Liver (tissue), 9 donors: ENCODE results near the gene TBX2. TPM values are rescaled to one million over a fixed set of nuclear protein-coding genes. Genes with fewer than 3 reads are reported as not detected.

Experiments used
- DNase-seq: peaks from one replicate; pipeline ENCODE4 v3.0.0-alpha.2; 2017; ENCODE audit warnings: low spot score
- H3K27ac ChIP-seq, 2 donors: one replicate each; pipeline ENCODE4 v1.7.0; 2013; ENCODE audit warnings: inconsistent platforms in 2 of 2, low read length in 2 of 2, control low read depth in 1 of 2, low read depth in 1 of 2, mild to moderate bottlenecking in 1 of 2
- H3K27me3 ChIP-seq, 4 donors: one replicate each; pipeline versions ENCODE4 v1.6.1 to v1.7.0; 2013; ENCODE audit warnings: low read length in 3 of 4, inconsistent platforms in 1 of 4, mild to moderate bottlenecking in 1 of 4, moderate library complexity in 1 of 4; ENCODE audit not compliant: control insufficient read depth in 4 of 4, insufficient read depth in 4 of 4
- H3K36me3 ChIP-seq, 4 donors: one replicate each; pipeline versions ENCODE4 v1.6.1 to v1.7.0; 2013; ENCODE audit warnings: low read length in 3 of 4, mild to moderate bottlenecking in 3 of 4, low read depth in 1 of 4, moderate library complexity in 1 of 4; ENCODE audit not compliant: control insufficient read depth in 4 of 4, insufficient read depth in 3 of 4
- H3K4me1 ChIP-seq, 4 donors: one replicate each; pipeline versions ENCODE4 v1.6.1 to v1.7.0; 2013; ENCODE audit warnings: low read length in 3 of 4, mild to moderate bottlenecking in 3 of 4, moderate library complexity in 1 of 4; ENCODE audit not compliant: control insufficient read depth in 4 of 4, insufficient read depth in 4 of 4
- H3K4me3 ChIP-seq, 3 donors: one replicate each; pipeline versions ENCODE4 v1.6.1 to v1.7.0; 2013; ENCODE audit warnings: low read length in 3 of 3, control low read depth in 1 of 3, low read depth in 1 of 3, mild to moderate bottlenecking in 1 of 3
- H3K9ac ChIP-seq, 2 donors: one replicate each; pipeline ENCODE4 v1.7.0; 2013; ENCODE audit warnings: low read length in 2 of 2, mild to moderate bottlenecking in 2 of 2, moderate library complexity in 2 of 2, control low read depth in 1 of 2, low read depth in 1 of 2
- H3K9me3 ChIP-seq, 4 donors: one replicate each; pipeline versions ENCODE4 v1.6.1 to v1.7.0; 2013; ENCODE audit warnings: low read length in 3 of 4; ENCODE audit not compliant: control insufficient read depth in 4 of 4
- ATF3 ChIP-seq: IDR thresholded peaks from 2 replicates; pipeline ENCODE4 v1.6.1; 2016; ENCODE audit warnings: antibody characterized with exemption
- CTCF ChIP-seq: fragments of 150-350 bp; IDR thresholded peaks from 2 replicates; pipeline ENCODE4 v1.5.1; 2017; ENCODE audit warnings: improper control_type of control experiment, low read depth, low read length; ENCODE audit not compliant: missing input control
- EGR1 ChIP-seq, 2 donors: IDR thresholded peaks; 2 replicates each; pipeline ENCODE4 v1.6.1; 2016 to 2018; ENCODE audit warnings: antibody characterized with exemption in 2 of 2, low read depth in 2 of 2
- FOXA1 ChIP-seq: IDR thresholded peaks from 2 replicates; pipeline ENCODE4 v1.6.1; 2016; ENCODE audit warnings: antibody characterized with exemption
- FOXA2 ChIP-seq: IDR thresholded peaks from 2 replicates; pipeline ENCODE4 v1.6.1; 2016; ENCODE audit warnings: antibody characterized with exemption
- GABPA ChIP-seq, 2 donors: IDR thresholded peaks in 1 of 2; conservative IDR thresholded peaks in 1 of 2; 2 replicates each; pipeline ENCODE4 v1.6.1; 2016; ENCODE audit warnings: antibody characterized with exemption in 2 of 2, mild to moderate bottlenecking in 1 of 2, moderate library complexity in 1 of 2
- HNF4A ChIP-seq, 2 donors: conservative IDR thresholded peaks; 2 replicates each; pipeline ENCODE4 v1.6.1; 2016; ENCODE audit warnings: antibody characterized with exemption in 2 of 2, mild to moderate bottlenecking in 2 of 2
- HNF4G ChIP-seq: IDR thresholded peaks from 2 replicates; pipeline ENCODE4 v1.6.1; 2016; ENCODE audit warnings: antibody characterized with exemption
- JUND ChIP-seq, 2 donors: IDR thresholded peaks; 2 replicates each; pipeline ENCODE4 v1.6.1; 2016; ENCODE audit warnings: antibody characterized with exemption in 2 of 2
- MAX ChIP-seq: IDR thresholded peaks from 2 replicates; pipeline ENCODE4 v1.6.1; 2016; ENCODE audit warnings: antibody characterized with exemption
- NR2F2 ChIP-seq: IDR thresholded peaks from 2 replicates; pipeline ENCODE4 v1.6.1; 2016; ENCODE audit warnings: antibody characterized with exemption
- RAD21 ChIP-seq, 2 donors: IDR thresholded peaks; 2 replicates each; pipeline ENCODE4 v1.6.1; 2016; ENCODE audit warnings: antibody characterized with exemption in 2 of 2, mild to moderate bottlenecking in 2 of 2
- RXRA ChIP-seq, 2 donors: IDR thresholded peaks; 2 replicates each; pipeline ENCODE4 v1.6.1; 2017 to 2018; ENCODE audit warnings: antibody characterized with exemption in 2 of 2, mild to moderate bottlenecking in 1 of 2
- SP1 ChIP-seq: IDR thresholded peaks from 2 replicates; pipeline ENCODE4 v1.6.1; 2018; ENCODE audit warnings: antibody characterized with exemption, mild to moderate bottlenecking
- TAF1 ChIP-seq: conservative IDR thresholded peaks from 2 replicates; pipeline ENCODE4 v1.6.1; 2016; ENCODE audit warnings: antibody characterized with exemption, mild to moderate bottlenecking
- YY1 ChIP-seq: IDR thresholded peaks from 2 replicates; pipeline ENCODE4 v1.6.1; 2016; ENCODE audit warnings: antibody characterized with exemption, mild to moderate bottlenecking
- ZBTB33 ChIP-seq: IDR thresholded peaks from 2 replicates; pipeline ENCODE4 v1.6.1; 2016; ENCODE audit warnings: antibody characterized with exemption
- WGBS: extraction: QIAGEN DNeasy Blood & Tissue Kit; methylation state at CpG from one replicate; pipeline ENCODE4 v1.1.7; 2013; 5-methylcytosine and 5-hydroxymethylcytosine counted together
- polyA plus RNA-seq, 2 donors: library from polyadenylated mRNA; stranded (reverse) in 1 of 2; unstranded in 1 of 2; fragments of 200-250 nt in 1 of 2; fragments of >200 nt in 1 of 2; fragmentation: Nextera tagmentation in 1 of 2; extraction: Ambion mirVana in 1 of 2; gene quantifications; one replicate each; pipeline versions ENCODE4 v1.2.1 to v1.2.3, GENCODE V29; 2013 to 2015
- total RNA-seq, 2 donors: library from RNA; depleted of rRNA; stranded (reverse); fragments of >200 nt; gene quantifications; one replicate each; pipeline ENCODE4 v1.2.3, GENCODE V29; 2014
- TF ChIP-seq, protein P1 (sequence below): IDR thresholded peaks from 2 replicates; pipeline ENCODE4 v1.6.1; 2016; ENCODE audit warnings: antibody characterized with exemption, mild to moderate bottlenecking
- donor health status: healthy.
- donor health status: healthy.
- donor health status: healthy.
- donor health status: healthy.
- donor health status: healthy.

Gene TBX2
- total and polyA plus RNA-seq, 4 donors, result 0.85 to 3.1 (median 2.5) TPM

- Histone ChIP-seq H3K9ac (no peak overlapping the region), H3K27me3 (no peaks in the 10 kb centered on the region), H3K4me1 (no peaks in the 10 kb centered on the region), H3K27ac (no peak overlapping the region), H3K4me3 (no peak overlapping the region), H3K36me3 (no peaks in the 10 kb centered on the region), H3K9me3 (no peaks in the 10 kb centered on the region)
- DNase-seq, result no peak
- 99% methylated on average over 1 of the region's 1 CpG for WGBS
- TF ChIP-seq EGR1 (IDR thresholded peaks at IDR 0.05; ENCODE audit: low read depth in 2 of 2) (no peak), GABPA (IDR thresholded peaks at IDR 0.05 in 1 of 2, conservative IDR thresholded peaks at IDR 0.05 in 1 of 2) (no peak), YY1 (no peak), RXRA (IDR thresholded peaks at IDR 0.05) (no peak), HNF4G (no peak), MAX (no peak), FOXA1 (no peak), ATF3 (no peak), ZBTB33 (no peak), SP1 (no peak), TAF1 (no peak), NR2F2 (no peak), HNF4A (conservative IDR thresholded peaks at IDR 0.05) (no peak), FOXA2 (no peak), JUND (IDR thresholded peaks at IDR 0.05) (no peak), CTCF (no peak)
- TF ChIP-seq, protein P1, sequence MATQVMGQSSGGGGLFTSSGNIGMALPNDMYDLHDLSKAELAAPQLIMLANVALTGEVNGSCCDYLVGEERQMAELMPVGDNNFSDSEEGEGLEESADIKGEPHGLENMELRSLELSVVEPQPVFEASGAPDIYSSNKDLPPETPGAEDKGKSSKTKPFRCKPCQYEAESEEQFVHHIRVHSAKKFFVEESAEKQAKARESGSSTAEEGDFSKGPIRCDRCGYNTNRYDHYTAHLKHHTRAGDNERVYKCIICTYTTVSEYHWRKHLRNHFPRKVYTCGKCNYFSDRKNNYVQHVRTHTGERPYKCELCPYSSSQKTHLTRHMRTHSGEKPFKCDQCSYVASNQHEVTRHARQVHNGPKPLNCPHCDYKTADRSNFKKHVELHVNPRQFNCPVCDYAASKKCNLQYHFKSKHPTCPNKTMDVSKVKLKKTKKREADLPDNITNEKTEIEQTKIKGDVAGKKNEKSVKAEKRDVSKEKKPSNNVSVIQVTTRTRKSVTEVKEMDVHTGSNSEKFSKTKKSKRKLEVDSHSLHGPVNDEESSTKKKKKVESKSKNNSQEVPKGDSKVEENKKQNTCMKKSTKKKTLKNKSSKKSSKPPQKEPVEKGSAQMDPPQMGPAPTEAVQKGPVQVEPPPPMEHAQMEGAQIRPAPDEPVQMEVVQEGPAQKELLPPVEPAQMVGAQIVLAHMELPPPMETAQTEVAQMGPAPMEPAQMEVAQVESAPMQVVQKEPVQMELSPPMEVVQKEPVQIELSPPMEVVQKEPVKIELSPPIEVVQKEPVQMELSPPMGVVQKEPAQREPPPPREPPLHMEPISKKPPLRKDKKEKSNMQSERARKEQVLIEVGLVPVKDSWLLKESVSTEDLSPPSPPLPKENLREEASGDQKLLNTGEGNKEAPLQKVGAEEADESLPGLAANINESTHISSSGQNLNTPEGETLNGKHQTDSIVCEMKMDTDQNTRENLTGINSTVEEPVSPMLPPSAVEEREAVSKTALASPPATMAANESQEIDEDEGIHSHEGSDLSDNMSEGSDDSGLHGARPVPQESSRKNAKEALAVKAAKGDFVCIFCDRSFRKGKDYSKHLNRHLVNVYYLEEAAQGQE, result no peak
Measured at GRCh38 chr17:61371179-61371578, 28.5 kb upstream of the TBX2 start.

DNA sequence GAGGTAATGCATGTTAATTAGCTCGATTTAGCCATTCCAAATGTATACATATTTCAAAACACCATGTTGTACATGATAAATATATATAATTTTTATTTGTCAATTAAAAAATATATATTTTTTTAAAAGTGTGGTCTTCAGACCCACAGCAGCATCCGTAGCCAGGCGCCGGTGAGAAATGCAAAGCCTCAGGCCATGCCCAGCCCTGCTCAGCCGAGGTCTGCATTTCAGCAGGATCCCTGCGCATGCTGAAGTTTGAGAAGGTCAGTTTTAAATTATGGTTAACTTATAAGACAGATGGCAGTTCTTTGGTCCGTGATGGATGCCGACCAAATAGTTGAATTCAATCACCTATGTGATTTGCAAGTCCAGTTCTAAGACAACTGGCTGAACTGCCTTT lies 28.0 kb upstream of the TBX2 start:
- no peak overlapping the region for H3K27ac ChIP-seq
- no peaks in the 10 kb centered on the region for H3K27me3 ChIP-seq
- DNase-seq, result no peak
- H3K4me3 ChIP-seq, result no peak overlapping the region
- H3K9ac ChIP-seq, result no peak overlapping the region
- no peaks in the 10 kb centered on the region for H3K4me1 ChIP-seq
- 97% methylated on average over 8 of the region's 8 CpGs for WGBS
- H3K9me3 ChIP-seq, result no peaks in the 10 kb centered on the region
- no peaks in the 10 kb centered on the region for H3K36me3 ChIP-seq
- TF ChIP-seq FOXA2, result no peak
- no peak for TF ChIP-seq HNF4G
- no peak for TF ChIP-seq SP1
- TF ChIP-seq GABPA (IDR thresholded peaks at IDR 0.05 in 1 of 2, conservative IDR thresholded peaks at IDR 0.05 in 1 of 2), result no peak
- no peak for TF ChIP-seq EGR1 (IDR thresholded peaks at IDR 0.05; ENCODE audit: low read depth in 2 of 2)
- TF ChIP-seq RXRA (IDR thresholded peaks at IDR 0.05), result no peak
- TF ChIP-seq YY1, result no peak
- no peak for TF ChIP-seq RAD21 (IDR thresholded peaks at IDR 0.05)
- no peak for TF ChIP-seq NR2F2
- TF ChIP-seq, protein P1, result no peak
- no peak for TF ChIP-seq FOXA1
- TF ChIP-seq ATF3, result no peak
- no peak for TF ChIP-seq HNF4A (conservative IDR thresholded peaks at IDR 0.05)
- TF ChIP-seq JUND (IDR thresholded peaks at IDR 0.05), result no peak
- no peak for TF ChIP-seq MAX
- TF ChIP-seq TAF1, result no peak
